GM19099 (cell line): ENCODE data around the gene P2RY2.

Experiments
- POLR2A ChIP-seq: IDR thresholded peaks from 3 replicates; pipeline ENCODE4 v1.6.1; 2011; ENCODE audit warnings: low read depth; ENCODE audit not compliant: insufficient read length; ENCODE audit errors: extremely low read depth

Gene P2RY2

DNA sequence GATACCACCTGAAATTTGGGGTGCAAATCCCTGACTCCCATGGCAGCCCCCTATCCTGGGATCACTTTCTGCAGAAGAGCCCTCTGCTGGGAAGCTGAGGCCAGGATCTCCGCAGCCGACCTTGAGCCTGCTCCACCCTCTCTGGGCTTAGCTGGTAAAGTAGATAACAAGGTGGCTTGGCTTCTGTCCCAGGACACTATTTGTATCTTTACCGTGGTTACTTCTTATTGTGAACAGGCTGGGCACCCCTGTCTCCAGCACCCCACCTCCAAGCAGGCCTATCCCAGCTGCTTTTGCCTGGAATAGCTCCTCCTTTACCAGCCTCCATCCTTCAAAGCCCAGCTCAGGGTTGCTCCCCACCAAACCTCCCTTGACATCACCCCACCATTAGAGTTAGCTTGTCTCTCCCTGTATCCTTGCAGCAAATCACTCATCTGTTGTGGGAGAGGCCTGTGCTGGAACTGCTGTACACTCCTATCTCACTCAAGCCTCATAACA, 35.2 kb upstream of the P2RY2 start:
- no peak for TF ChIP-seq POLR2A

DNA sequence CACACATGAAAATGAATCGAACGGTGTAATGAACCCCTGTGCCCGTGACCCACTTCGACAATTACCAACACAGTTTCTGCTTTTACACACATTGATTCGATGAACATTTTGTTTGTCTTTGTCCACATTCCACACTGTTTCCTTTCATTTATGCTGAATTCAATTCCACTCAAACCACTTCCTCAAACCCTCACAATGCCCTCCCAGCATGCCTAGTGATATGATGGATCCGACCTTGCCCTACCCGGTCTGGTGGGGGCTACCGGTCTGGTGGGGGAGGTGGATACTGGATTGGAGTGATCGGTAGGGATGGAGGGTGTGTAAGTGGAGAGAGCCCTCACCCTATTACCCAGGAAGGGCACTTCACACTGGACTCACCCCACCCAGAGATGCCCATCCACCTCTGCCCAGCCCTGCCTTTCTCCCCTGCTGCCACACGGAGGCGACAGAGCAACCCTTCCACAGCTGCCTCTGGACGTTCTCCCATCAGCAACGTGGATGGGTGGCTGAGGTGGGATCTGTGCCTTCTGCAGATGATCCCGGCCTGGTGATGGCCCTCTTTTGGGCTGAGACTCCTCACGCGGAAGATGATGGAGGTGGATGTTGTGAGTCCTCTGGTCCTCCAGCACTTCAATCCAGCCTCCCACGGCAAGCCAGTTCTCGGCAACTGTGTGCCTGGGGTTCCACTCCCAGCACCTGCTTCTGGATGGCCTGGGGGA, 33.0 kb upstream of the P2RY2 start:
- TF ChIP-seq POLR2A: no peak

DNA sequence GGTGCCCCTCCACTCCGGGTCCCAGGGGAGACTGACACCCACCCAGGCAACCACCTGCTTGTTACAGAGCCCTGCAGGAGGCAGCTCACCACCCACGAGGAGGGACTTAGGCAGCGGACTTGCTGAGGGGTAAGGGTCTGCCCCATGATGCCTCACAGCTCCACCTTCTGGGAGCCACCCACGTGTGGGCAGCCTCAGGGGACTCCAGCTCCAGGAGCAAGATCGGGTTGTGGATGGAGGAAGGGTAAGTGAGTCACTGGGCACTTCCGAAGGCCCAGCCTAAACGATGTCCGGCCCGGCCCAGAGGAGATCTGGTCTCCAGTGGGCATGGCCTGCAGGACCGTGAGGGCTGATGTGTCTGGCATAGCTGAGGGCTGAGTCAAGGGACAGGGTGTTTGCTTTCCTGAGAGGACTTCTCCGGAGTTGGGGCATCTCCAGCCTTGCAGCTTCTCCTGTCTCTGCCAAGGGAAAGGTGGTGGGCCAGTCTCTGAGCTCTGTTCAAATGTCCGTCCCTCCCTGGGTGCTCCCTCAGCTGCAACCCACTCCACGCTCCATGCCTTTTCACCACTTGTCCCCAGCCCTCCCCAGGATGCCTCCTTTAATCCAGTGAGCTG, 32.3 kb upstream of the P2RY2 start:
- no peak for TF ChIP-seq POLR2A

DNA sequence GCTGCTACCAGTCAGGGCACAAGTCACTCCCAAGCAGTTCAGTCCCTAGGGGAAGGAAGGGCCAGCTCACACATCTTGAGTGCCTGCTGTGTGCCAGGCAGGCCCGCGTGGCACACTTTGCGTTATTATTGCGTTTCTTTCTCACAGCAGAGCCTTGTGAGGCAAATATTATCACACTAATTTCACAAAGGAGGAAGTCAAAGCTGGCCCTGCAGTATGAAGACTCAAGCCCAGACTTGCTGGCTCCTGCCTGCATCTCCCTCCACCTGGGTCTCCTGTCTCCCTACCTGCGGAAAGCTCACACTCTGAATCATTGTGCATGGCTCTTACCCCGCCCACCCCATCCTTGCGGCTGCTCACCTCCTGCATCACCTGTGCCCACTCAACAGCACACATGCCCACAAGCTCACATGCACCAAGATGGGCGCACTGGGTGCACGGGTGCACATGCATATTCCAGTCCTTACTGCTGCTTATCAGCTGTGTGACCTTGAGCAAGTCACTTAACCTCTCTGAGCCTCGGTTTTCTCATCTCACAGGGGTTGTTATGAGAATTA, 31.7 kb upstream of the P2RY2 start:
- no peak for TF ChIP-seq POLR2A

DNA sequence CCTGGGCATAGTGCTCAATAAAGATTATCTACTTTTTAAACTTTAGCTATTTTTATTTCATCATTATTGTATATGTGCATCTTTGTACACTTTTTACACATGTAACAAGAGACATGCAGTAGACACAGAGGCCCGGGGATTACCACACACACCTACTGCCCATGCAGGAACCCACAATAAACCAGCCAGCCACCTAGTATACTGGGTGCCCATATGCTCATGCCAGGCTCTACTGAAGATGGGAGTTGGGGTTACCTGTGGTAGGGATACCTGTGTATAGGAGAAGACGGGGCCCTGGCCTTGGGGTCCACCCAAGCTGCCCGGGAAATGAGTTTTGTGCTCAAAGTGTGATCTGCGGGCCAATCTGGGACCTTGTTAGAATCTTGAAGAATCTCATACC, 31.2 kb upstream of the P2RY2 start:
- TF ChIP-seq POLR2A: no peak

DNA sequence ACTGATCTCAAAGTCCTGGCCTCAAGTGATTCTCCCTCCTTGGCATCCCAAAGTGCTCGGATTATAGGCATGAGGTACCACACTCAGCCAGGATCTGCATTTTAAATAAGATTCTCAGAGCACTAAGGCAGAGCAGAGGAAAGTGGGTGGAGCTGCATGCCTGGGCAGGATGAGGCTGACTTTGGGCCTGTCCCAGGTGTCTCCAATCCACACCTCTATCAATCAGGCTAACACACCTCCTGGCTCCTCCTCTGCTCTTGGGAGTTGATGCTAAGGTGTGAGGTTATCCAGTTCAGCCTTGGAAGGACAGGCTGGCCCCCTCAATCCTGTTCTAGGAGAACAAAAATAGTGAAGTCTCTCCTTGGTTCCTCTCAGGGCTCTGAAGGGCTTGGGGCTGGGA, 30.2 kb upstream of the P2RY2 start:
- no peak for TF ChIP-seq POLR2A

DNA sequence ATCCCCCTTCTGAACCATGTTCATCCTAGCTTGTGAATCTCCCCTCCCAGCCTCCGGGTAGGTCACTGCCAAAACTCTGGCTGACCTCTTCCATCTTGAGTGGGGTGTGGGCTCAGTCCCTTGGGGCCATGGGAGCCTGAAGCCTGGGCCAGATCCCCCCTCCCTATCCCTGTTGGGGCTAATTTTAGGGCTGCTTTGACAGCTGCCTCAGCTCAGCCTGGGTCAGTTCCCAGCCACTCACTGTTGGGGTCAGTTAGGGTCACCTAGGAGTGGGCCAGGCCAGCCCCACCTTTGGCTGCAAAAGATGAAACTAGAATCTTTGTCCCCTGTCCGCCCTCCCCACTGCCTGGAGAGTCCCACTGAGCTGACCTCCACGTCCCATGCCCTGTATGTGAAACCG, 29.8 kb upstream of the P2RY2 start:
- no peak for TF ChIP-seq POLR2A

DNA sequence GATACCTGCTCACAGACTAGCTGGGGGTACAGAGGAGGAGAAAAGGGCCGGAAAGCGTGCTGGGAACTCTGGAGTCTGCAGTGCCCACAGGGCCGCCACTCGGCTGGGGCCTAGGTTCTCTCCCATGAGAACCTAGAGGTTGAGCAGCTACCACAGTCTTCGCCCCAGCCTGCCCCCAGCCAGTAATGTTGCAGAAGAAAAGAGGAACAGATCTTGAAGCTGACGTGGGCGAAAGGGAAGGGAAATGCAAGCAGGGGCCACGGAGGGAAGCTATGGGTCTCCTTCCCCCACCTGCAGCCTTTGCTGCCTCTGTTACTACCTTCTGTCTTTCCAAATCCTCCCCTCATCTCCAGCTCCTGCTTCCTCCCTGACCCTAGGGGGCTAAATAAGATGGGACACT, 28.8 kb upstream of the P2RY2 start:
- TF ChIP-seq POLR2A: peak; percentile 7

DNA sequence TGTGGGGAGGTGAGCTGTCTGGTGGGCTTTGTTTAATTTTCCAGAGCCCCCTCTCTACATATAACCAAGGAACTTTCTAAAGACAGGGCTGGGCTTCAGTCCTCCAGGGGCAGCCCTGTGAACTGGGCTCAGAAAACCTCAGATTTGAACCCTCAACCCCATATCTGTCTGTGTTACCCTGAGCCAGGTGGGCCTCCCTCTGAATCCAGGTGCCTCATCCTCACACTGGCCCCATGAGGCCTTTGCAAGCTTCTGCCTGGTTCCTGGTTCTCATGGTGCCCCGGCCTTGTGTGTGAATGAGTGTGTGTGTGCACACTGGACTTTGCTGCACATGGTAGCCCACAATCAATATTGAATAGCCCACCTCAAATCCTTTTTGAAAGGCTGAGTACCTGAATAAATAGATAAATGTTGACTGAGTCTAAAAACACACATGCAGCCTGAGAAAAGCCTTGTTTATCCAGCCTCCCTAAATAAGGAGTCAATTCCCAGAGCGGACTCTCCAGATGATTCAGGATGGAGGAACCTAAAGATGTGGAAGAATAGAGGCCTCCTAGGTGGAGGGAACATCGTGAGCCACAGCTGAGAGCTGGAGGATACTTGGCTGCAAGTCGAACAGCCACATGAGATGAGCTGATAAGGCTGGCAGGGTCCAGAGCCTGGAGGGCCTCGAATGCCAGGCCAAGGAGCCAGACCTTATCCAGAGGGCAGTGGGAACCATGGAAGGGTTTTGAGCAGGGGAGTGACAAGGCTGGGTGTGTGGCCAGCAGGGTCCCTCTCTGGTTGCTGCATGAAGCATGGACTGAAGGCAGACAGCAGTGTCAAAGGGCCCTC, 28.1 kb upstream of the P2RY2 start:
- TF ChIP-seq POLR2A: no peak

DNA sequence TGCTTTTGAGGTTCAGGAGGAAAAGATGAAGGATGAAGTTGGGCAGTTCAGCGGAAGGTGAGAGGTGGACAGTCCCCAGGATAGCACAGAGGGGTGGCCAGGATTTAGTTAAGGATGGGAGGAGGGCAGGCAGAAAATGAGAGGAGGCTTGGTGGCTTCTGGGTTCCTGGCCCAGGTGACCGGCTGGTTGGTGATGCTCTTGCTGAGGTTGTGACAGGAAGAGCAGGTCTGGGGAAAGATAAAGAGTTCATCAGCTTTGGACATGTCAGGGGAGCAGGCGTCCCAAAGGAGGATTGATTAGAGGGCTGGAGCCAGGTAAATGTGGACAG, 27.6 kb upstream of the P2RY2 start:
- TF ChIP-seq POLR2A: no peak

DNA sequence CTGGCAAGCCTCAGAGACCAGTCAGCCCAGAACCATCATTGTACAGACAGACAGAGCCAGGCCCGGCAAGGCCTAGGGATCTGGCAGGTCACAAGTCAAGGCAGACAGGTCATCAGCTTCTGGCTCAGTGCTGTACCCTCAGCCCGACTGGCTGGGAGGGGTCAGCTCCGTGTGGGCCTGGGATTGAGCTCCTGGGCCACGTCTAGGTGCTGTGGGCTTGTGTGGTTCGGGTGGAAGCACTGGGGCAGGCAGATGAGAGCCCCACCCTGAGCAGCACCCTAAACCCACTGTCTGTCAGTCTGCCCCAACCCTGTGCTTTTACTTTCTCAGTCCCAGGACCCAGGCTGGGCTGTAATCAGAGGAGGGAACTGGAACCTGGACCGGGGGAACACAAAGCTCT, 26.9 kb upstream of the P2RY2 start:
- TF ChIP-seq POLR2A: no peak

DNA sequence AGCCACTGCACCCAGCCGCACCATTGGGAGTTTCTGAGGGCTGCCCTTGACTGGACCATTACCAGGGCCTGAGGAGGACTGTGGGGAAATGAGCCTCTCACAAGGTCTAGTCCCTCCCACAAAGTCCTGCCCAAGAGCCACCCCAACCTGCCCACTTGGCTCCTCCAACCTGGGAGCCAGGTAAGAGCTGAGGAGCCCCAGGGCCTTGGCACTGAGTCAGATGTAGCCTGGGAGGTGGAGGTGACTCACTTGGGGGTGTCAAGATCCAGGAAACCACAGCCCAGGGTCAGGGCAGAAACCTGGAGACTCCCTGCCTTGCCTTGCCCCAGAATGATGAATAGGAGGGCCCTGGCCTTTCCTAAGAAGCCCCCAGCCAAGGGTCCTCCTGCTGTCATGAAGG, 25.8 kb upstream of the P2RY2 start:
- no peak for TF ChIP-seq POLR2A

DNA sequence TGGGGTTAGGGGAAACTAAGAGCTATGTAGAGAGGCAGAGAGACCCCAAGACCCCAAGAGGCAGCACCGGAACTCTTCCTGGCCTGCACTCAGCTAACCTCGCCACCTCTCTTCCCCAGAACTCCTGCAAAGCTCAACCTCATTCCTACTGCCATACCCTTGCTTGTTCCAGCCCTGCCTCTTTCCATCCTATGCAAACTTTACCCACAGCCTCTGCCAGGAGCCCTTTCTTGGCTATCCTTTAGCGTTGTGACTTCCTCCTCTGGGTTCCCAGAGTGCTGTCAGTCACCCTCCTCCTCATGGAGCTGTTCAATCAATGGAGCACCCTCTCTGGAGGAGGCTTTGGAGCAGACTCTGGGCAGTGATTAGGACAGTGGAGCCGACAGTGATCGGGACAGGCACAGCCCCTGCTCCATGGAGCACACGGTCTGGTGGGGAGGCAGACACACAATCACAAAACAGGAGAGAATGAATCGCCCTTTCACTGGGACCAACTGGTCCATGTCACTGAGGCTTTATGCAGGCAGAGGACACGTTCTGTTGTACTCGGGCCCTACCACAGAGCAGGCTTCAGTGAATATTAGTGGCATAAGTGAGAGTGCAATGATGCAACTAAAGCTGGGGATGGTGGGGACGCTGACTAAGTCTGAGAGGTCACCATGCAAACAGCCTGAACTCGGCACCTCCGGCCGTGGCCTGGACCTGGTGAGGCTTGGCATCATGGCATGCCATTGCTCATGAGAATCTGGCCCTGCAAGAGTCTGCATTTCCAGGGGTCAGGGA, 24.6 kb upstream of the P2RY2 start:
- no peak for TF ChIP-seq POLR2A

DNA sequence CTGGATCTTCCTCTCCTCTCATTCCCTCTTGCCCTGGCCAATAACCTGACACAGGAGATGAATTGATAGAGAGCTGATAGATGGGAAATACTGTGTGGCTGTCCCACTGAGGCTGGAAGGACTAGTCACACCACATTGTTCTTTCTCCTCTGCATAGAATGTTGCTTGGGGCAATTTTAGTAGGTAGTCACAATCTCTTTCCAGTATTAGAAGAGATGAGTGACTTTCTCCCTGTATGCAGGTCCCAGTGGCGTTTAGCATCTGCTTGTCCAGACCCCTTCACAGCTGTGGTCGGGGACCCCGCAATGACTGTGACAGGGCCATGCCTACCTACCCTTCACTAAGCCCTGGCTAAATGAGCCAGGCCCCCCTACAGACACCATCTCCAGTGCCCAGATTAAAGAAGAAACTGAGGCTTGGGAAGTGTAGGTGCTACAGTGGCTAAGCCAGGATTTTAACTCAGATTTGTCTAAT, 24.0 kb upstream of the P2RY2 start:
- no peak for TF ChIP-seq POLR2A

DNA sequence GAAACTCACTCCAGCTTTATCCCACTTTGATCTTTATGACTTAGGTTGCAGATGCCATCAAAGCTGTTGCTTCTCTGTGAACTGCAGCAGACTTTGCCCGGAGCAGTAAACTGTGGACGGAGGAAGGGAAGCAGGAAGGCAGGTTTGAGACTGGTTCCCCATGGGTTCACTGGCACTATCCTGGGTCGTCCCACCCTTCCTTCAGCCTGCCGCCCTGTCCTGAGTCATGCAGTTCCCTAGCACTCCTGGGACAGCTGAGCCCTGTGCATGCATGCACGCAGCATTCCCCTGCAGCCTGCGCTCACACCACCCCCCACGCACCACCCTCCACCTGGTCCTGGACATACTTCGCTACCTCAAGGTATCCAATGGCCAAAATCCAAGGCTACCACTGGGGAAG, 23.5 kb upstream of the P2RY2 start:
- TF ChIP-seq POLR2A: no peak
